HepG2 (cell line): ENCODE measurements around the gene CYB5D1. TPM values are rescaled to one million over a fixed set of nuclear protein-coding genes. Genes with fewer than 3 reads are reported as not detected.

ENCODE experiments used
- ARNTL ChIP-seq: sonication (generic); formaldehyde crosslinking; IDR thresholded peaks from 2 replicates; pipeline ENCODE4 v1.4.0; 2020; ENCODE audit warnings: mild to moderate bottlenecking, missing genetic modification reagents
- CEBPB ChIP-seq: IDR thresholded peaks from 2 replicates; pipeline ENCODE4 v1.6.1; 2011; ENCODE audit warnings: low read depth, low read length, improper control_type of control experiment, borderline replicate concordance
- HNRNPH1 ChIP-seq: fragments of 200-400 bp; formaldehyde crosslinking; optimal IDR thresholded peaks from 2 replicates; pipeline ENCODE3; 2017; ENCODE audit warnings: mild to moderate bottlenecking, low read depth, low read length
- KDM3A ChIP-seq: IDR thresholded peaks from 2 replicates; pipeline ENCODE4 v1.6.1; 2018; ENCODE audit warnings: low read depth, missing compliant biosample characterization
- KLF15 ChIP-seq: sonication (generic); formaldehyde crosslinking; IDR thresholded peaks from 2 replicates; pipeline ENCODE4 v1.8.1; 2023; ENCODE audit warnings: borderline replicate concordance, mild to moderate bottlenecking, inconsistent platforms, missing genetic modification reagents, mixed read lengths
- MATR3 ChIP-seq: sonication (generic); formaldehyde crosslinking; IDR thresholded peaks from 2 replicates; pipeline ENCODE4 v1.4.0; 2020; ENCODE audit warnings: missing genetic modification reagents
- MED13 ChIP-seq: sonication (generic); formaldehyde crosslinking; IDR thresholded peaks from 2 replicates; pipeline ENCODE4 v1.5.0; 2020; ENCODE audit warnings: missing genetic modification reagents
- MIER3 ChIP-seq: IDR thresholded peaks from 2 replicates; pipeline ENCODE4 v1.6.1; 2016; ENCODE audit warnings: missing compliant biosample characterization, borderline replicate concordance
- MTF2 ChIP-seq: sonication (generic); formaldehyde crosslinking; IDR thresholded peaks from 2 replicates; pipeline ENCODE4 v1.5.0; 2020; ENCODE audit warnings: missing genetic modification reagents, borderline replicate concordance
- NR2F1 ChIP-seq, 2 experiments: fragments of 450-650 bp in 1 of 2; formaldehyde crosslinking in 1 of 2; IDR thresholded peaks; 2 replicates each; pipeline versions ENCODE4 v1.5.0 to v1.6.1; 2016 to 2020; ENCODE audit warnings: mild to moderate bottlenecking in 1 of 2, missing compliant biosample characterization in 1 of 2, missing genetic modification reagents in 1 of 2, moderate library complexity in 1 of 2
- REL ChIP-seq: sonication (generic); formaldehyde crosslinking; conservative IDR thresholded peaks from 2 replicates; pipeline ENCODE4 v1.8.0; 2022; ENCODE audit warnings: mild to moderate bottlenecking, missing genetic modification reagents, moderate library complexity
- TBX2 ChIP-seq: sonication (generic); formaldehyde crosslinking; IDR thresholded peaks from 2 replicates; pipeline ENCODE4 v1.5.0; 2020; ENCODE audit warnings: missing genetic modification reagents, mild to moderate bottlenecking, borderline replicate concordance
- ZFP37 ChIP-seq: sonication (generic); formaldehyde crosslinking; IDR thresholded peaks from 2 replicates; pipeline ENCODE4 v1.4.0; 2020; ENCODE audit warnings: missing genetic modification reagents, borderline replicate concordance
- ZFP90 ChIP-seq: sonication (generic); formaldehyde crosslinking; IDR thresholded peaks from 2 replicates; pipeline ENCODE4 v1.8.0; 2022; ENCODE audit warnings: missing genetic modification reagents, mild to moderate bottlenecking, inconsistent platforms, borderline replicate concordance
- ZNF138 ChIP-seq: sonication (generic); formaldehyde crosslinking; IDR thresholded peaks from 2 replicates; pipeline ENCODE4 v1.5.0; 2020; ENCODE audit warnings: mild to moderate bottlenecking, low read depth, missing genetic modification reagents
- ZNF383 ChIP-seq: sonication (generic); formaldehyde crosslinking; IDR thresholded peaks from 2 replicates; pipeline ENCODE4 v1.4.0; 2020; ENCODE audit warnings: missing genetic modification reagents, mild to moderate bottlenecking, borderline replicate concordance
- ZNF549 ChIP-seq: sonication (generic); formaldehyde crosslinking; IDR thresholded peaks from 2 replicates; pipeline ENCODE4 v1.5.0; 2020; ENCODE audit warnings: missing genetic modification reagents
- ZNF557 ChIP-seq: sonication (generic); formaldehyde crosslinking; IDR thresholded peaks from 2 replicates; pipeline ENCODE4 v1.4.0; 2020; ENCODE audit warnings: missing genetic modification reagents
- ZNF572 ChIP-seq: sonication (generic); formaldehyde crosslinking; IDR thresholded peaks from 2 replicates; pipeline ENCODE4 v1.5.1; 2020; ENCODE audit warnings: mild to moderate bottlenecking, missing genetic modification reagents
- ZNF644 ChIP-seq: IDR thresholded peaks from 2 replicates; pipeline ENCODE4 v1.6.1; 2016; ENCODE audit warnings: low read depth
- polyA plus RNA-seq, 8 experiments: library from polyadenylated mRNA; depleted of rRNA in 3 of 8; stranded (reverse) in 7 of 8; unstranded in 1 of 8; fragments of >200 nt; fragmentation: Illumina TruSeq in 4 of 8; extraction: Trizol in 4 of 8; gene quantifications; 2 replicates each; pipeline versions ENCODE4 v1.2.1 to v1.2.3, GENCODE V29; 2011 to 2016; ENCODE audit warnings: low read depth in 4 of 8, missing spikeins in 1 of 8, mixed read lengths in 1 of 8; ENCODE audit not compliant: insufficient read depth in 1 of 8
- total RNA-seq, 5 experiments: library from RNA; depleted of rRNA; stranded (reverse); fragments of >200 nt; fragmentation: Illumina TruSeq; extraction: Trizol; gene quantifications; 2 replicates each; pipeline ENCODE4 v1.2.3, GENCODE V29; 2016; ENCODE audit warnings: low read depth in 1 of 5
- TF ChIP-seq, protein P1 (sequence below): sonication (generic); formaldehyde crosslinking; IDR thresholded peaks from 2 replicates; pipeline ENCODE4 v1.4.0; 2020; ENCODE audit warnings: missing genetic modification reagents, borderline replicate concordance
- TF ChIP-seq, protein P2 (sequence below): sonication (generic); formaldehyde crosslinking; IDR thresholded peaks from 2 replicates; pipeline ENCODE4 v1.4.0; 2020; ENCODE audit warnings: mild to moderate bottlenecking, missing genetic modification reagents
- TF ChIP-seq, protein P3 (sequence below): sonication (generic); formaldehyde crosslinking; IDR thresholded peaks from 2 replicates; pipeline ENCODE4 v1.4.0; 2020; ENCODE audit warnings: missing genetic modification reagents

CYB5D1 gene
- total and polyA plus RNA-seq, 2 of the 13 experiments (the other 11 are each of a cell fraction or from before 2014, with no cell fraction given) = 8.9 to 17.0 TPM

DNA sequence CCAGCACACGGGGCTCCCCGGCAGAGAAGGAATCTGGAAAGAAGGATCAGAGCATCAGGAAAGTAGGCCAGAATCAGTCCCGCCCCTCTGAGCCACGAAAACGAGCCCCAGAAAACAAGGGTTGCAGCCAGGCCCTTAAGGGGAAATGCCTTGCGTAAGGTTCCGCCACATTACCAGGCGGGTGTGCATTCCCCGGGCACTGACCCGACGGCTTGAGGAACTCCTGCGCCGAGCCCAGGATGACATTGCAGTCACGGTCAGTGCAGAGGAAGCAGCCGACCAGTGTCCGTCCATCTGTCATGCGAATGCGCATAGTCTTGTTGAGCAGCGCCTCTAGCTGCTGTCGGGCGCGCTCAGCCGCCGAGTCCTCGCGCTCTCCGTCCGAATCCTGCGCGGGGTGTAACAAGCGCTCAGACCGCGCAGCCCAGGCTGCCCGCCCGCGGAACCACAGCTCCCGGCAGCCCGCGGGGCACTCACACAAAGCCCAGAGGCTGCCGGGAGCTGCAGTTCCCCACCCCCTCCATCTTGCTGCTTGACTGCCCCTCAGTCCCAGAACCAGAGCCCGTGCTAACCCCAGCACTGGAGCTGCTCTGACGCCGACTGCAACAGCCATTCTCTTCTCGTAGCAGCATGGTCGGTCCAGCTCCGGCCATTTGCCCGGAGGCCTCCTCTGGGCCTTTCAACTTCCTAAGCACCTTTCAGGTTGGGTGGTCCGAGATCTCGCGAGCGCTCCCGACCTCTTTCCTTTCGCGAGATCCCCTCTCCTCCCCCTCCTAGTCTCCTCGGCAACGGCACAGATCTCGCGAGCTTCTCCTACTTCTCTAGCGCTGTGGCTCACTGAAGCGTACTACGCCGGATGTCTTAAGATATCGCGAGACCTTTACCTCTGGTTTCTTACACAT is 741 bp upstream of the CYB5D1 start, which contains the start of gene NAA38 (continued):
- TF ChIP-seq, protein P1, sequence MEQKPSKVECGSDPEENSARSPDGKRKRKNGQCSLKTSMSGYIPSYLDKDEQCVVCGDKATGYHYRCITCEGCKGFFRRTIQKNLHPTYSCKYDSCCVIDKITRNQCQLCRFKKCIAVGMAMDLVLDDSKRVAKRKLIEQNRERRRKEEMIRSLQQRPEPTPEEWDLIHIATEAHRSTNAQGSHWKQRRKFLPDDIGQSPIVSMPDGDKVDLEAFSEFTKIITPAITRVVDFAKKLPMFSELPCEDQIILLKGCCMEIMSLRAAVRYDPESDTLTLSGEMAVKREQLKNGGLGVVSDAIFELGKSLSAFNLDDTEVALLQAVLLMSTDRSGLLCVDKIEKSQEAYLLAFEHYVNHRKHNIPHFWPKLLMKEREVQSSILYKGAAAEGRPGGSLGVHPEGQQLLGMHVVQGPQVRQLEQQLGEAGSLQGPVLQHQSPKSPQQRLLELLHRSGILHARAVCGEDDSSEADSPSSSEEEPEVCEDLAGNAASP (CRISPR knock-in tag) = 0 out of 2 replicates have a peak, but pooled peaks have one; percentile 21
- TF ChIP-seq HNRNPH1 (no peak), ZFP37 (peak; percentile 68; the same call in 1 of the 2 replicates), CEBPB (no peak), MATR3 (CRISPR knock-in tag) (no peak), ZNF549 (no peak), ZNF557 (CRISPR knock-in tag) (0 out of 2 replicates have a peak, but pooled peaks have one; percentile 62), ZNF572 (CRISPR knock-in tag) (no peak), KLF15 (CRISPR knock-in tag) (no peak), ARNTL (CRISPR knock-in tag) (no peak), KDM3A (CRISPR knock-in tag) (peak; percentile 61; the same call in 1 of the 2 replicates), ZFP90 (CRISPR knock-in tag) (no peak; the same call in 1 of the 2 replicates), REL (CRISPR knock-in tag) (no peak), MED13 (CRISPR knock-in tag) (no peak), MIER3 (CRISPR knock-in tag) (0 out of 2 replicates have a peak, but pooled peaks have one; percentile 19), ZNF138 (CRISPR knock-in tag) (no peak), ZNF644 (CRISPR knock-in tag) (no peak), MTF2 (CRISPR knock-in tag) (no peak), ZNF383 (CRISPR knock-in tag) (no peak), NR2F1 (CRISPR knock-in tag; IDR thresholded peaks at IDR 0.05) (no peak), TBX2 (peak; percentile 33)
- TF ChIP-seq, protein P2, sequence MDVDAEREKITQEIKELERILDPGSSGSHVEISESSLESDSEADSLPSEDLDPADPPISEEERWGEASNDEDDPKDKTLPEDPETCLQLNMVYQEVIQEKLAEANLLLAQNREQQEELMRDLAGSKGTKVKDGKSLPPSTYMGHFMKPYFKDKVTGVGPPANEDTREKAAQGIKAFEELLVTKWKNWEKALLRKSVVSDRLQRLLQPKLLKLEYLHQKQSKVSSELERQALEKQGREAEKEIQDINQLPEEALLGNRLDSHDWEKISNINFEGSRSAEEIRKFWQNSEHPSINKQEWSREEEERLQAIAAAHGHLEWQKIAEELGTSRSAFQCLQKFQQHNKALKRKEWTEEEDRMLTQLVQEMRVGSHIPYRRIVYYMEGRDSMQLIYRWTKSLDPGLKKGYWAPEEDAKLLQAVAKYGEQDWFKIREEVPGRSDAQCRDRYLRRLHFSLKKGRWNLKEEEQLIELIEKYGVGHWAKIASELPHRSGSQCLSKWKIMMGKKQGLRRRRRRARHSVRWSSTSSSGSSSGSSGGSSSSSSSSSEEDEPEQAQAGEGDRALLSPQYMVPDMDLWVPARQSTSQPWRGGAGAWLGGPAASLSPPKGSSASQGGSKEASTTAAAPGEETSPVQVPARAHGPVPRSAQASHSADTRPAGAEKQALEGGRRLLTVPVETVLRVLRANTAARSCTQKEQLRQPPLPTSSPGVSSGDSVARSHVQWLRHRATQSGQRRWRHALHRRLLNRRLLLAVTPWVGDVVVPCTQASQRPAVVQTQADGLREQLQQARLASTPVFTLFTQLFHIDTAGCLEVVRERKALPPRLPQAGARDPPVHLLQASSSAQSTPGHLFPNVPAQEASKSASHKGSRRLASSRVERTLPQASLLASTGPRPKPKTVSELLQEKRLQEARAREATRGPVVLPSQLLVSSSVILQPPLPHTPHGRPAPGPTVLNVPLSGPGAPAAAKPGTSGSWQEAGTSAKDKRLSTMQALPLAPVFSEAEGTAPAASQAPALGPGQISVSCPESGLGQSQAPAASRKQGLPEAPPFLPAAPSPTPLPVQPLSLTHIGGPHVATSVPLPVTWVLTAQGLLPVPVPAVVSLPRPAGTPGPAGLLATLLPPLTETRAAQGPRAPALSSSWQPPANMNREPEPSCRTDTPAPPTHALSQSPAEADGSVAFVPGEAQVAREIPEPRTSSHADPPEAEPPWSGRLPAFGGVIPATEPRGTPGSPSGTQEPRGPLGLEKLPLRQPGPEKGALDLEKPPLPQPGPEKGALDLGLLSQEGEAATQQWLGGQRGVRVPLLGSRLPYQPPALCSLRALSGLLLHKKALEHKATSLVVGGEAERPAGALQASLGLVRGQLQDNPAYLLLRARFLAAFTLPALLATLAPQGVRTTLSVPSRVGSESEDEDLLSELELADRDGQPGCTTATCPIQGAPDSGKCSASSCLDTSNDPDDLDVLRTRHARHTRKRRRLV (CRISPR knock-in tag) = no peak
- TF ChIP-seq, protein P3, sequence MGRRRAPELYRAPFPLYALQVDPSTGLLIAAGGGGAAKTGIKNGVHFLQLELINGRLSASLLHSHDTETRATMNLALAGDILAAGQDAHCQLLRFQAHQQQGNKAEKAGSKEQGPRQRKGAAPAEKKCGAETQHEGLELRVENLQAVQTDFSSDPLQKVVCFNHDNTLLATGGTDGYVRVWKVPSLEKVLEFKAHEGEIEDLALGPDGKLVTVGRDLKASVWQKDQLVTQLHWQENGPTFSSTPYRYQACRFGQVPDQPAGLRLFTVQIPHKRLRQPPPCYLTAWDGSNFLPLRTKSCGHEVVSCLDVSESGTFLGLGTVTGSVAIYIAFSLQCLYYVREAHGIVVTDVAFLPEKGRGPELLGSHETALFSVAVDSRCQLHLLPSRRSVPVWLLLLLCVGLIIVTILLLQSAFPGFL (CRISPR knock-in tag) = no peak
